NCI-H146 treated with DMSO at 0.1 percent for 48 hours (cell line): ENCODE measurements around the gene SLC6A12.
"Not testable (repeated sequence)": the region's sequence is repeated elsewhere in the genome, so short reads cannot be mapped to it uniquely, and the experiment has no call there.

Experiments used
- DNase-seq: peaks from one replicate; lab custom pipeline; 2025; ENCODE audit not compliant: unreplicated experiment; lab: John Stamatoyannopoulos, UW

The SLC6A12 gene

GRCh38 chr12:235967-236366, 22.0 kb upstream of the SLC6A12 start:
- not testable (repeated sequence) for DNase-seq

GRCh38 chr12:234891-235415, 21.0 kb upstream of the SLC6A12 start:
- no peak for DNase-seq

- no peak for DNase-seq
Observed at GRCh38 chr12:234019-234418, 20.1 kb upstream of the SLC6A12 start.

- DNase-seq, result no peak
Observed at GRCh38 chr12:233615-233968, 19.6 kb upstream of the SLC6A12 start.

DNA sequence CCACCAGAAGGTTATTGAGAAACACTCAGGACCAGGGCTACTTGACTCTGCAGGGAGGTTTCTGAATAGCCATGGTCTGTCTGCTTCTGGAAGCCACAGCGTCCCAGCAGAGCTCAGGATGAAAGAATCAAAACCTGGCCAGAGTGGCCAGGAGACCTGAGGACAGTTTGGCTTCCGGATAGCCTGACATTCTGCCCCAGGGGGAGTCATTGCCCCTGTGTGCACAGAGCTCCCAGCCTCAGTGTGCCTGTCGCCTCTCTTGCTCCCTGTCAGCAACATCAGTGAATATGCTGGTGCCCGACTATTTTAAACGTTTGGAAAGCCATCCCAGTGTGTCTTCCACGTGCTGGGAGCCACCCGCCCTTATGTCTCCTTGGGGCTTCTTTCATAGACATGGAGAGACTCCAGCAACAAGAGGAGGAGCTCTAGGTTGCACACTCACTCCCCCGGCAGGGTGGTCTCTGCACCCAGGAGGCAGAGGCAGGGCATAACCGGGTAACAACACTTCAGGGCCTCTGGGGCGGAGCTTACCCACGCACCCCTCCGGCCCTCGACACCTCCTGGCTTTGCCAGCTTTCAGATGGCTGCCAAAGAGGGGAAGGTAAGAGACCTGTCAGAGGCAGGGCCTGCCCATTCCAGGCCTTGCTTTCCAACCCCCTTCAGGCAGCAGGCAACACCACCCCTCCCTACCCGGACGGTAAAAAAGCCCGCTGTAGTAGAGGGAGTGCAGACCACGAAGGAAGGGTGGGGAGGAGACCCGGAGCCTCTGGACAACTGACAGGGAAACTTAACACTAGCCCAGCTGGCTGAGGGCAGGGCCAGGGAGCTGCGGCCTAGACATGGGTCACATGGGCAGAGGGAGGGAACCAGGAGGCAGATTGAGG, 19.0 kb upstream of the SLC6A12 start:
- no peak for DNase-seq

DNA sequence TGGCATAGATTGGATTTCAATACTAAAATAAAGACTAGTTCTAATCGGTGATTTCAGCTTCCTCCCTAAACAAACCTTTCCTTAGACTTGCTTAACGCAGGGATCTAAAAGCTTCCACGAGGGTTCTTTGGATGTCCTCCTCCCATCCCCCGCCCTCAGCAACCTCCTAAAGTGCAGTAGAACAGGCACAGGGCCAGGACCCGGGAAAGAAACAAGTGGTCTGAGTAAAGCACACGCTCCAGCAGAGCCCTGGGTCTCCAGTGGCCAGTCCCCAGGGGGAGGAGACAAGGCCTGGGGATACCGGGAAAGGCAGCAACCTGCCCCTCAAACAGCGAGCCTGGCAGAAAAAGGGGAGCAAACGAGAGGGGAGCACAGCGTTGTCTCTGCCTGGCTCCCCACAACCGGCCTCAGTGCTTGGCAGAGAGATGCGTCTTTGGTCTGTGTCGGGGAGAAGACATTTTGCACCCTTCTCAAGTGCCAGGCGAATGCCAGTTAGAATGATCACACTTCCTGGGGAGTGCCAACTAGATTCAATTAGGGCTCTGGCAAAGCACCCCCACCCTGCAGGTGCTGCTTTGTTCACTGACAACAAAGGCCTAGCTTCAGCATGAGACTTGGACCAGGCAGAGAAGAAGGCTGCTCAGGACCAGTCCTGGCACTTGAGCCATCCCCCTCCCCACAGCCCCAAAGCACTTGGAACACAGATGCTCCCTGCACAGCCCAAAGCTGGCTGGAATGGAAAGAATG, 17.1 kb upstream of the SLC6A12 start:
- DNase-seq, result no peak

DNA sequence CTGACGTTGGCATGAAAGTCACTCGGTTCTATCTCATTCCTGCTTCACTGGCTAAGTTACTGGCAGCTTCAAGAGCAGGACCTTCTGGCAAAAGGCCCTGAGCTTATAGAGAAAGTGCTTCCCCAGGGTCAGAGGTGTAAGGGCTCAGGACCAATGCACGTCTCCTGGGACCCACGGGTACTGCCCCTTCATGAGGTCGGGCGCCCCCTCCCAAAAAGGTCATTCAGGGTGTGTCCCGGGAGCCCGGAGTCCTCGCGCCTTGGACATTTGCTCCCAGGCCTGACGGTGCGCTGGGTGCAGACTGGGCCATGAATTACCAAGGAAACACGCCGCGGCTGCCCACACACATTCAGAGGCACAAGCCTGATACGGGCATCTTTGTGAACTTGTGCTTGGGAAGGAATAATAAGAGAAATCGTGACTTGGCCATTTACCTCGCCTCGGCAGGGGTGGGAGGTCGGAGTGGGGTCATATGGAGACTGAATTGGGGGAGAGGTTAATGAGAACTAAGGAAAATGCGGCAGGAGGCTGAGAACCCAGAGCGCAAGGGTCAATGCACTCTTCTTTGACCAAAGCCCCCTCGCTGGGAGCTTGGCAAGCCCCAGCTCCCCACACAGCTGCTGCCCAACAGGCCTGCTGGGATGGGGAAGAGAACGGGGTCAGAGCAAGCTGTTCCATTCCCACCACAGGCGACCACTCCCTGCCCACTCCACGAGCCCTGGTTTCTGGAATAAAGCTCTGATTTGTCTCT, 15.7 kb upstream of the SLC6A12 start:
- DNase-seq, result no peak

DNA sequence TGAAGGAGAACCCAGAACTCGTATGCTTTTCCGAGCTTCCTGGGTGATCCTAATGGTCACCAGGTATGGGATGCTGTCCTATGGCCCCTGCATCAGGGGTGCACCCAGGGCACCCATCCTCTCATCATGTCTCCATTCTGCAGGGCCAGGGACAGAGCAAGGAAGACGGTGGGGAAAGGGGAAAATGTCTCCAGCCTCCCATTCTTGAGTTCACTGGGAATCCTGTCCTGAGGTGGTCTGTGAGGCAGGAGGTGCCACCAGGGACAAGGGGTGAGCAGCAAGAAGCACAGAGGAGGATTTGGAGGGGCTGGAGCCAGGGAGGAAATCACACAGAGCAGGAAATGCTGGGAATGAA, 14.9 kb upstream of the SLC6A12 start:
- DNase-seq, result no peak

GRCh38 chr12:227923-228845, 14.2 kb upstream of the SLC6A12 start:
- DNase-seq, result no peak

GRCh38 chr12:227286-227915, 13.4 kb upstream of the SLC6A12 start:
- DNase-seq, result no peak

DNA sequence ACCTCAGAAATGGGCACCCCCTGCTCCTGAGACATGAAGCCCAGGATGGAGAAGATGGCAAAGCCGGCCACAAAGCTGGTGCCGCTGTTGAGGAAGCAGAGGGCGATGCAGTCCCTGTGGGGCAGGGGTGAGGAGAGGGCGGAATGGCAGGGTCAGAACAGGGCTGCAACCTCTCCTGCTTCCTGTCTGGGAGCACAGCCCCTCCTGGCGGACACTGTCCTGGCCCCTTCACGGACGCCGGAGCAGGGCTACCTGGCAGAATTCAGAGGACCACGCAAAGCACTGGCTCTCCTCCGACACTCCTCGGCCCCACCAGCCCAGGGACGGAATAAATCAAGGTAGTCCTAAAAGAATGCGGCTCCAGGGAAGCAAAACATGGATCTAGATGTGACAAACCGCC, 12.4 kb upstream of the SLC6A12 start:
- no peak for DNase-seq

DNA sequence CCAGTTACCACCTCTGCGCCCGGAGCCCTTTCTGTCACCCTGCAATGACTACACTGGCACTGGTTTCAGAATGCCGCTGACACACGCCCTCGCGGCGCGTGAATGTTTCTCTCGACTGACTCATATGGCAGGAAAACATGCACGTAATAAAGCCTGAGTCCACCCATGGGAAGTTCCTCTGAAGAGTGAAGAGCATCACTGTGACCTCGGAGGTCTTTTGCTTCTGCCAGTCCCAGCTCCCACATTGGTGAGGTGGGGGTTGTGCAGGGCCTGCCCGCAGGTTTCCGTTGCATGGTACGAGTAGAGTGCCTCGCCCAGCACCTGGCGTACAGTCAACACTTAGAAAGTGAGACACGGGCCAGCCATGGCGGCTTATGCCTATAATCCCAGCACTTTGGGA, 11.1 kb upstream of the SLC6A12 start:
- no peak for DNase-seq

DNA sequence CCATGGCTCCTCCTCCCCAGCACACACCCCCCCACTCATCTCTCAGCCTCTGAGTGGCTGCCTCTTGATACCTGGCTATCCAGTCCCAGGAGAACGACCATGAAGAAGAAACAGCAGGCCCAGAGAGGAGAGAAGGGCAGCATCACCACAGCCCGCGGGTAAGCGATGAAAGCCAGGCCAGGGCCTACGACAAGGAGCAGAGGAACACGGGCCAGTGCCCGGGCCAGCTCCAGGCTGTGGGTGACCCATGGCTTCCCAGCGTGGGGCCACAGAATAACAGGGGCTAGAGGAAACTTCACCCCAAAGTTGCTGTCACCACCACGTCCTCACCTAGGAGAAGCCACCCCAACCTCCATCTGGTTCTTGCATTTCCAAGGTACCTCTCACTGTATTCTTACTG, 10.4 kb upstream of the SLC6A12 start:
- DNase-seq, result no peak

DNA sequence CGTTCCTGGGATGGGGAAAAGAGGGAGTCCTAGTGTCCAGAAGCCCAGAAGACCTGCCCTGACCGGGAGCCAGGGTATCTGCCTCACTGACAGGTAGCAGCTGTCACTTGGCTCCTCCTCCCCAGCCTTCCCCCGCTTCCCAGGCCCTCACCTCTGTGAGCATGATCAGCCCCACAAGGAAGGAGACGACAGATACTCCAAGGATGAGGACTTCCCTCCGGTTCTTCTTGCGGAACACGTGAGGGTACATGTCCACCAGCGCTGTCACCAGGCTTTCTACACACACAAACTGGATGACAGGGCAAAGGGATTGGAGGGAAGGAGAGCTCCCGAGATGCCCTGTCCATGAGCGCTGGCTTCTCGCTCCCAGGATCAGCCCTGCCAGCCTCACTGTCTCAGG, 9.9 kb upstream of the SLC6A12 start:
- no peak for DNase-seq

DNA sequence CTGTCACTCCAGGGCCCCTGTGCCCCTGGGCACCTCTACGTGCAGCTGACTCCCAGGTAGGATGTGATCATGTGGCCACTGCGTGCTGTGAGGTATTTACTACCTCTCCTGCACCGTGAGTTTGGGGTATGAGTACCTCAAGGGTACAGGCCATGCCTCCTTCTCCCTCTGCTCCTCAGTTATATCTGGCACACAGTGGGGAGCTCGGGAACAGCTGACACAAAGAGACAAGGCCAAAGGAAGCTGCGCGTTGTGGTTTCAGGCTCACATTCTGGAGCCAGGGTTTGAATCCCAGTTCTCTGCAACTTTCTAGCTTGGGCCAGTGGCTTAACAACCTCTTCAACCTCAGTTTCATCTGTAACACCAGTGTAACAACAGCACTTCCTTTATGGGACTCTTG, 7.8 kb upstream of the SLC6A12 start:
- no peak for DNase-seq

GRCh38 chr12:220946-221550, 7.1 kb upstream of the SLC6A12 start:
- DNase-seq, result no peak

DNA sequence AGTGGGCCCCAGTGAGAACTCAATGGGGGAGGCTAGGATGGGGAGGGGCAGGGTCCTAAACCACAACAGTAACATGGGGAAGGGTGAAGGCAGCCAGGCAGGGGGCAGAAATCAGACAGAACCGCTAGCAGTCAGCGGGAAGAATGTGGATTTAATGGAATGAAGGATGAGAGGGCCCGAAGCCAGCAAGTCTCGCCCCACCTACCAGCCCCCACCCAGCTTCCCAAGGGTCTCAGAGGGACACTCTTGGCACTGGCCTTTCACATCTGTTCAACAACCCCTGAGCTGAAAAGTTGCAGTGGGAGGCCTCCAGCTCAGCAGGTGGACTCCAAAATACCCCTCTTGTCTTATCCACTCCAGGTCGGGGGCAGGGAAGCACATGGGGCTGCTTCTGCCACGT, 6.5 kb upstream of the SLC6A12 start:
- DNase-seq, result no peak

DNA sequence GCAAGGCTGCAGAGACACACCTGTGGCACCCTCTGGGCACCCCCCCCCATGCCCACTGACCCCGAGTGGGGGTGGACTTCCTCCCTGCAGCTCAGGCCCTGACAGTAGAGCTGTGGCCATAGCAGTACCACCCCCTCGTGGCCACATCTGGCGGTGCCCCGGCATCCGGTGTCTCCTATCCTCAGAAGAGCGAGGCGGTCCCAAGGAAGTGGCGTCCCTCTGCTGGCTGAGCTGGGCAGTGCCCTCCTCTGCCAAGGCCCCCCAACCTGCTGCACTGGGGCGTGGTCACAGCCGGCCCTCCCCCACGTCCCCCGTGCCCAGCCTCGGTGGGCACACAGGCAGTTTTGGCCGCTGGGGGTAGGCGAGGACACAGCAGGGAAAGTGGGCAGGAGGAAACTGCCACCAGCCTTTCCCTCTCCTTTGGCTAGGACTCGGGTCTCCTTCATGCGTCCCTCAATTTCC, 6.0 kb upstream of the SLC6A12 start:
- peak; percentile 53 for DNase-seq

DNA sequence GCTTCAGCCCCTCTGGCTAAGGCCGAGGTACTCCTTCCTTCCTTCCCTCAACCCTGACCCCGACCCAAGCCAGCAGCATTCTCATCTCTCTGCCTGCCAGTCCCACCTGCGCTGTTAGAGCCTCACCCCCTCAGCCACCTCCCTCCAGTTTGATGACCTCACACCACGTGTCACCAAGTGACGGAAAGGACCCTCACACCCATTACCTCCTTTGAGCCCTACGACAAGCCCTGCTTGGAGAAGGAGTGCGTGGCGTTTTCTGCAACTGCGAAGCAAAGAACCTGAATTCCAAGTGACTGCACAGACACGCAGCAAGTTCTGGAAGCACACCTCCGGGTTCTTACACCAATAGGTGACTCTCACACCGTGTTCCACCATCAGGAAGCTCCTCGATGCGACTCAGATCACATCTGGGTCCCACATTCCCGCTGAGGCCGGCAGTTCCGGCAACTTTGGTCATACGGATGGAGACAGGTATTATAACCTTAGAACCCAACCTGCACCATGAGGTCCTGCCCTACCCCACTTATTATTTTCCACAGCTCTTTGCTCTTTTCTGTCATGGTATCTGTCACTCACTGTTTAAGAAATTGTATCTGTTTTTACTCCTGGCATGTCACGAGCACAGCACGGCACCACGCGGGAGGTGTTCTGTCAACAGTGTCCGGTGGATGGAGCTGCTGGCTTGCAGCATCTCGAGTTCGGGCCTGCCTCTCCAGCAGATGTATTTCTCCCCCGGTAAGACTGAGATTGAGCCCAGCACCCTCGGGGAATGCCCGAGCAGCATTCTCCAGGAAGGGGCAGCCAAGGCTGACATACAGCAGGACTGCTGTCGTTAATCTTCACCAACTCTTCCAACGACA, 5.0 kb upstream of the SLC6A12 start:
- DNase-seq, result no peak
